ENCODE data around the gene SRGAP2B. TPM values are rescaled to one million over a fixed set of nuclear protein-coding genes. Genes with fewer than 3 reads are reported as not detected.

The SRGAP2B gene
- total RNA-seq (2022; extraction: Qiagen RNA extraction), result 12.7 to 19.3 TPM (median 17.8 TPM) in 5 replicates

GRCh38 chr1:145095284-145096057 is at the start of gene SRGAP2B, which contains the start of gene FAM72D:
Gene SRGAP2B (minus strand): TSS chr1:145095328. CDS start chr1:145092901, 2,427 bp downstream.
Gene FAM72D (plus strand): TSS chr1:145095974. CDS start chr1:145096848, 874 bp downstream.

Other genes with a start within 250 kb of the SRGAP2B start
- gene FAM72D, start 646 bp upstream of the SRGAP2B start, total RNA-seq (2022; extraction: Qiagen RNA extraction), result 4.7 to 7.7 TPM (median 5.8 TPM) in 5 replicates
- gene PPIAL4D, start 146.8 kb upstream of the SRGAP2B start, total RNA-seq (2022; extraction: Qiagen RNA extraction), result not detected in 5 replicates